ENCODE results near the gene SOX13.

SOX13 gene

GRCh38 chr1:204051258-204051657 is 21.7 kb upstream of the SOX13 start:
- Histone ChIP-seq H3K4me2 (ENCODE audit: low read length, poor library complexity, severe bottlenecking) (no peak overlapping the region), H3K27ac (ENCODE audit: low read length, poor library complexity, severe bottlenecking) (no peak overlapping the region), H3K14ac (ENCODE audit: low read length in 2 of 2) (no peak overlapping the region), H4K91ac (ENCODE audit: low read length) (no peak overlapping the region), H3K23ac (ENCODE audit: low read length in 2 of 2) (no peak overlapping the region), H3K9me3 (ENCODE audit: control insufficient read depth, low read length) (no peaks in the 10 kb centered on the region), H2BK15ac (ENCODE audit: low read depth, poor library complexity, severe bottlenecking) (no peak overlapping the region), H3K79me1 (replicated peaks; ENCODE audit: low read length, poor library complexity, severe bottlenecking) (no peaks in the 10 kb centered on the region), H2AFZ (ENCODE audit: low read depth, low read length) (no peak overlapping the region), H3K18ac (ENCODE audit: low read depth in 1 of 2, low read length in 2 of 2) (no peak overlapping the region), H3K9ac (ENCODE audit: low read length) (no peak overlapping the region), H2BK120ac (ENCODE audit: low read depth, low read length) (no peak overlapping the region), H2BK12ac (ENCODE audit: low read length in 2 of 2) (no peak overlapping the region), H3K4ac (ENCODE audit: low read depth in 1 of 2, low read length in 2 of 2) (no peak overlapping the region), H2AK5ac (ENCODE audit: low read length, severe bottlenecking) (no peak overlapping the region), H3K4me1 (ENCODE audit: control insufficient read depth, insufficient read depth, low read depth, low read length) (no peaks in the 10 kb centered on the region), H3K36me3 (ENCODE audit: control insufficient read depth in 1 of 2, insufficient read depth in 2 of 2, low read depth in 1 of 2, low read length in 2 of 2) (no peaks in the 10 kb centered on the region), H3K27me3 (ENCODE audit: control insufficient read depth in 1 of 2, insufficient read depth in 1 of 2, low read length in 2 of 2) (no peaks in the 10 kb centered on the region), H4K8ac (ENCODE audit: low read length) (no peak overlapping the region), H2BK5ac (ENCODE audit: low read depth, low read length, poor library complexity, severe bottlenecking) (no peak overlapping the region), H3K4me3 (ENCODE audit: insufficient read depth in 1 of 2, low read depth in 1 of 2, low read length in 2 of 2) (no peak overlapping the region)
- WGBS: 78% methylated on average over 3 of the region's 5 CpGs
- no peak for DNase-seq

GRCh38 chr1:204051718-204052117 is 21.2 kb upstream of the SOX13 start:
- Histone ChIP-seq H3K4me2 (ENCODE audit: low read length, poor library complexity, severe bottlenecking) (no peak overlapping the region), H2BK120ac (ENCODE audit: low read depth, low read length) (no peak overlapping the region), H4K8ac (ENCODE audit: low read length) (no peak overlapping the region), H4K91ac (ENCODE audit: low read length) (no peak overlapping the region), H3K14ac (ENCODE audit: low read length in 2 of 2) (no peak overlapping the region), H2AK5ac (ENCODE audit: low read length, severe bottlenecking) (no peak overlapping the region), H3K27me3 (ENCODE audit: control insufficient read depth in 1 of 2, insufficient read depth in 1 of 2, low read length in 2 of 2) (no peaks in the 10 kb centered on the region), H2BK5ac (ENCODE audit: low read depth, low read length, poor library complexity, severe bottlenecking) (no peak overlapping the region), H3K79me1 (replicated peaks; ENCODE audit: low read length, poor library complexity, severe bottlenecking) (no peaks in the 10 kb centered on the region), H2BK12ac (ENCODE audit: low read length in 2 of 2) (no peak overlapping the region), H2AFZ (ENCODE audit: low read depth, low read length) (no peak overlapping the region), H3K27ac (ENCODE audit: low read length, poor library complexity, severe bottlenecking) (no peak overlapping the region), H3K36me3 (ENCODE audit: control insufficient read depth in 1 of 2, insufficient read depth in 2 of 2, low read depth in 1 of 2, low read length in 2 of 2) (no peaks in the 10 kb centered on the region), H3K9me3 (ENCODE audit: control insufficient read depth, low read length) (no peaks in the 10 kb centered on the region), H3K9ac (ENCODE audit: low read length) (no peak overlapping the region), H3K4ac (ENCODE audit: low read depth in 1 of 2, low read length in 2 of 2) (no peak overlapping the region), H3K23ac (ENCODE audit: low read length in 2 of 2) (no peak overlapping the region), H2BK15ac (ENCODE audit: low read depth, poor library complexity, severe bottlenecking) (no peak overlapping the region), H3K18ac (ENCODE audit: low read depth in 1 of 2, low read length in 2 of 2) (no peak overlapping the region), H3K4me1 (ENCODE audit: control insufficient read depth, insufficient read depth, low read depth, low read length) (no peaks in the 10 kb centered on the region), H3K4me3 (ENCODE audit: insufficient read depth in 1 of 2, low read depth in 1 of 2, low read length in 2 of 2) (no peak overlapping the region)
- DNase-seq: no peak

GRCh38 chr1:204053893-204054292 is 19.0 kb upstream of the SOX13 start:
- H3K27ac ChIP-seq (ENCODE audit: low read length, poor library complexity, severe bottlenecking): no peak overlapping the region
- DNase-seq: no peak
- H3K36me3 ChIP-seq (ENCODE audit: control insufficient read depth in 1 of 2, insufficient read depth in 2 of 2, low read depth in 1 of 2, low read length in 2 of 2): no peaks in the 10 kb centered on the region
- no CpG with 5 or more reads among the region's 2 CpGs for WGBS
- no peak overlapping the region for H4K91ac ChIP-seq (ENCODE audit: low read length)
- no peaks in the 10 kb centered on the region for H3K27me3 ChIP-seq (ENCODE audit: control insufficient read depth in 1 of 2, insufficient read depth in 1 of 2, low read length in 2 of 2)
- no peak overlapping the region for H3K4me2 ChIP-seq (ENCODE audit: low read length, poor library complexity, severe bottlenecking)
- H2AK5ac ChIP-seq (ENCODE audit: low read length, severe bottlenecking): no peak overlapping the region
- H3K9ac ChIP-seq (ENCODE audit: low read length): no peak overlapping the region
- H3K4me1 ChIP-seq (ENCODE audit: control insufficient read depth, insufficient read depth, low read depth, low read length): peaks cover 2% of the 10 kb centered on the region
- H3K9me3 ChIP-seq (ENCODE audit: control insufficient read depth, low read length): no peaks in the 10 kb centered on the region
- no peak overlapping the region for H3K23ac ChIP-seq (ENCODE audit: low read length in 2 of 2)
- no peak overlapping the region for H2BK15ac ChIP-seq (ENCODE audit: low read depth, poor library complexity, severe bottlenecking)
- H3K18ac ChIP-seq (ENCODE audit: low read depth in 1 of 2, low read length in 2 of 2): no peak overlapping the region
- H2BK12ac ChIP-seq (ENCODE audit: low read length in 2 of 2): no peak overlapping the region
- no peak overlapping the region for H3K4ac ChIP-seq (ENCODE audit: low read depth in 1 of 2, low read length in 2 of 2)
- H2BK5ac ChIP-seq (ENCODE audit: low read depth, low read length, poor library complexity, severe bottlenecking): no peak overlapping the region
- no peak overlapping the region for H2AFZ ChIP-seq (ENCODE audit: low read depth, low read length)
- H4K8ac ChIP-seq (ENCODE audit: low read length): no peak overlapping the region
- no peak overlapping the region for H3K4me3 ChIP-seq (ENCODE audit: insufficient read depth in 1 of 2, low read depth in 1 of 2, low read length in 2 of 2)
- H3K79me1 ChIP-seq (replicated peaks; ENCODE audit: low read length, poor library complexity, severe bottlenecking): no peaks in the 10 kb centered on the region
- H2BK120ac ChIP-seq (ENCODE audit: low read depth, low read length): no peak overlapping the region
- H3K14ac ChIP-seq (ENCODE audit: low read length in 2 of 2): no peak overlapping the region

- H3K4me1 ChIP-seq (ENCODE audit: control insufficient read depth, insufficient read depth, low read depth, low read length): peaks cover 2% of the 10 kb centered on the region
- no peak overlapping the region for H3K18ac ChIP-seq (ENCODE audit: low read depth in 1 of 2, low read length in 2 of 2)
- H3K27me3 ChIP-seq (ENCODE audit: control insufficient read depth in 1 of 2, insufficient read depth in 1 of 2, low read length in 2 of 2): no peaks in the 10 kb centered on the region
- no peak overlapping the region for H3K4me2 ChIP-seq (ENCODE audit: low read length, poor library complexity, severe bottlenecking)
- H2BK15ac ChIP-seq (ENCODE audit: low read depth, poor library complexity, severe bottlenecking): no peak overlapping the region
- 93% methylated on average over 6 of the region's 7 CpGs for WGBS
- H3K23ac ChIP-seq (ENCODE audit: low read length in 2 of 2): no peak overlapping the region
- H3K14ac ChIP-seq (ENCODE audit: low read length in 2 of 2): no peak overlapping the region
- H3K9me3 ChIP-seq (ENCODE audit: control insufficient read depth, low read length): no peaks in the 10 kb centered on the region
- no peak overlapping the region for H3K9ac ChIP-seq (ENCODE audit: low read length)
- no peak overlapping the region for H2AK5ac ChIP-seq (ENCODE audit: low read length, severe bottlenecking)
- no peak overlapping the region for H3K4me3 ChIP-seq (ENCODE audit: insufficient read depth in 1 of 2, low read depth in 1 of 2, low read length in 2 of 2)
- no peak overlapping the region for H2BK5ac ChIP-seq (ENCODE audit: low read depth, low read length, poor library complexity, severe bottlenecking)
- DNase-seq: no peak
- H3K4ac ChIP-seq (ENCODE audit: low read depth in 1 of 2, low read length in 2 of 2): no peak overlapping the region
- H2BK120ac ChIP-seq (ENCODE audit: low read depth, low read length): no peak overlapping the region
- H2BK12ac ChIP-seq (ENCODE audit: low read length in 2 of 2): no peak overlapping the region
- no peaks in the 10 kb centered on the region for H3K79me1 ChIP-seq (replicated peaks; ENCODE audit: low read length, poor library complexity, severe bottlenecking)
- no peaks in the 10 kb centered on the region for H3K36me3 ChIP-seq (ENCODE audit: control insufficient read depth in 1 of 2, insufficient read depth in 2 of 2, low read depth in 1 of 2, low read length in 2 of 2)
- no peak overlapping the region for H4K8ac ChIP-seq (ENCODE audit: low read length)
- no peak overlapping the region for H2AFZ ChIP-seq (ENCODE audit: low read depth, low read length)
- H3K27ac ChIP-seq (ENCODE audit: low read length, poor library complexity, severe bottlenecking): no peak overlapping the region
- no peak overlapping the region for H4K91ac ChIP-seq (ENCODE audit: low read length)
Observed at GRCh38 chr1:204059970-204060369, 12.9 kb upstream of the SOX13 start.

Measured in mesenchymal stem cell (in vitro differentiated cells and primary cell).